HepG2 (cell line): ENCODE measurements around the gene CFAP61. TPM values are rescaled to one million over a fixed set of nuclear protein-coding genes. Genes with fewer than 3 reads are reported as not detected.
A peak's percentile ranks its signal among the peaks of the same experiment; 100 is the strongest.

ENCODE experiments used
- ATAC-seq: fragments of 200-7000 bp; cut with Tn5 transposase; 3 replicates; pipeline ENCODE4 v1.9.1; 2020; ENCODE audit warnings: mild to moderate bottlenecking, moderate library complexity
- BruUV-seq: library from RNA; stranded (reverse); fragments of 400-500 nt; replicated peaks from 2 replicates; lab custom pipeline; 2021; lab: Mats Ljungman, UMichigan
- CTCF ChIA-PET: fragments of 300-600 bp; formaldehyde crosslinking; extraction: SDS; loops from one replicate; lab custom pipeline; 2021; ENCODE audit warnings: low total read pairs, inconsistent platforms, low intra/inter-chr PET ratio; lab: Yijun Ruan, JAX
- POLR2A ChIA-PET: fragments of 350-600 bp; sonication (Branson Sonifier 250); formaldehyde crosslinking; loops from one replicate; lab custom pipeline; 2020; ENCODE audit warnings: antibody characterized with exemption, inconsistent platforms; lab: Yijun Ruan, JAX
- DNase-seq: peaks from one replicate; pipeline ENCODE4 v3.0.0-alpha.2; 2015; ENCODE audit warnings: low spot score
- FAIRE-seq: peaks from 3 replicates; lab custom pipeline; 2011; peaks lifted over from hg19 to GRCh38; lab: Jason Lieb, UNC
- H2AFZ ChIP-seq: one replicate; pipeline ENCODE4 v1.6.1; 2011; ENCODE audit warnings: low read length, inconsistent platforms
- H3K27ac ChIP-seq: fragments of 300-600 bp; 3 replicates; pipeline ENCODE4 v1.8.0; 2011; ENCODE audit warnings: mixed run types, mild to moderate bottlenecking, mixed read lengths, low read length, inconsistent platforms; ENCODE audit not compliant: insufficient read depth; ENCODE audit errors: extremely low read length
- H3K27me3 ChIP-seq, 2 experiments: fragments of 200-600 bp in 1 of 2; 2 replicates in 1 of 2; 3 replicates in 1 of 2; pipeline versions ENCODE4 v1.6.0 to v1.8.0; 2011; ENCODE audit warnings: low read length in 2 of 2, mild to moderate bottlenecking in 2 of 2, moderate library complexity in 2 of 2, inconsistent platforms in 1 of 2; ENCODE audit not compliant: insufficient read depth in 2 of 2, control insufficient read depth in 1 of 2
- H3K36me3 ChIP-seq, 2 experiments: fragments of 200-600 bp in 1 of 2; replicated peaks in 1 of 2; 2 replicates in 1 of 2; 3 replicates in 1 of 2; pipeline versions ENCODE4 v1.5.1 to v1.8.0; 2011; ENCODE audit warnings: low read length in 2 of 2, inconsistent platforms in 1 of 2; ENCODE audit not compliant: insufficient read depth in 2 of 2, control insufficient read depth in 1 of 2
- H3K4me1 ChIP-seq: 2 replicates; pipeline ENCODE4 v1.5.1; 2012; ENCODE audit warnings: low read length, inconsistent platforms; ENCODE audit not compliant: insufficient read depth
- H3K4me2 ChIP-seq: 2 replicates; pipeline ENCODE4 v1.6.0; 2011; ENCODE audit warnings: low read depth, low read length, inconsistent platforms
- H3K4me3 ChIP-seq, 3 experiments: fragments of 200-600 bp in 1 of 3; sonication (generic), shearing (Covaris generic) in 1 of 3; replicated peaks in 1 of 3; 2 replicates each; pipeline ENCODE4 v1.5.1; 2011 to 2016; ENCODE audit warnings: low read length in 3 of 3, inconsistent platforms in 2 of 3, low read depth in 2 of 3, mild to moderate bottlenecking in 2 of 3, control low read depth in 1 of 3, mixed read lengths in 1 of 3; ENCODE audit not compliant: insufficient read depth in 1 of 3
- H3K79me2 ChIP-seq: one replicate; pipeline ENCODE4 v1.6.1; 2011; ENCODE audit warnings: low read length, inconsistent platforms; ENCODE audit not compliant: insufficient read depth
- H3K9ac ChIP-seq: 2 replicates; pipeline ENCODE4 v1.6.0; 2011; ENCODE audit warnings: mild to moderate bottlenecking, low read depth, low read length, inconsistent platforms; ENCODE audit not compliant: insufficient read depth
- H3K9me3 ChIP-seq: 2 replicates; pipeline ENCODE4 v1.5.1; 2012; ENCODE audit warnings: mild to moderate bottlenecking, low read length
- H4K20me1 ChIP-seq: 2 replicates; pipeline ENCODE4 v1.6.0; 2011; ENCODE audit warnings: inconsistent platforms, mild to moderate bottlenecking, low read length, moderate library complexity; ENCODE audit not compliant: insufficient read depth
- ARHGAP35 ChIP-seq: sonication (generic); formaldehyde crosslinking; IDR thresholded peaks from 2 replicates; pipeline ENCODE4 v1.9.0; 2022; ENCODE audit warnings: mild to moderate bottlenecking, inconsistent platforms, moderate library complexity, missing genetic modification reagents, borderline replicate concordance
- FOSL2 ChIP-seq: sonication (generic); formaldehyde crosslinking; IDR thresholded peaks from 2 replicates; pipeline ENCODE4 v1.4.0; 2020; ENCODE audit warnings: missing genetic modification reagents
- HMG20A ChIP-seq: IDR thresholded peaks from 2 replicates; pipeline ENCODE4 v1.6.1; 2016; ENCODE audit warnings: borderline replicate concordance
- JARID2 ChIP-seq: sonication (generic); formaldehyde crosslinking; IDR thresholded peaks from 2 replicates; pipeline ENCODE4 v1.8.1; 2023; ENCODE audit warnings: missing genetic modification reagents, inconsistent platforms; ENCODE audit not compliant: insufficient replicate concordance
- PHF8 ChIP-seq: sonication (generic); formaldehyde crosslinking; IDR thresholded peaks from 2 replicates; pipeline ENCODE4 v1.5.0; 2020; ENCODE audit warnings: missing genetic modification reagents
- RBM39 ChIP-seq: fragments of 200-400 bp; formaldehyde crosslinking; IDR thresholded peaks from one replicate; pipeline ENCODE4 v1.6.1; 2018; ENCODE audit warnings: antibody characterized with exemption, mild to moderate bottlenecking, low read depth, low read length; ENCODE audit not compliant: poor library complexity, severe bottlenecking
- TBX2 ChIP-seq: sonication (generic); formaldehyde crosslinking; IDR thresholded peaks from 2 replicates; pipeline ENCODE4 v1.5.0; 2020; ENCODE audit warnings: missing genetic modification reagents, mild to moderate bottlenecking, borderline replicate concordance
- TP53 ChIP-seq: sonication (generic); formaldehyde crosslinking; conservative IDR thresholded peaks from 2 replicates; pipeline ENCODE4 v1.4.0; 2020; ENCODE audit warnings: missing genetic modification reagents
- XRCC5 ChIP-seq: fragments of 200-400 bp; formaldehyde crosslinking; optimal IDR thresholded peaks from 2 replicates; pipeline ENCODE3; 2017; ENCODE audit warnings: mild to moderate bottlenecking, low read length
- ZFP36 ChIP-seq: fragments of 150-350 bp; IDR thresholded peaks from 2 replicates; pipeline ENCODE4 v1.6.1; 2018; ENCODE audit warnings: borderline replicate concordance, low read length, low read depth; ENCODE audit not compliant: partially characterized antibody
- ZNF263 ChIP-seq: sonication (generic); formaldehyde crosslinking; IDR thresholded peaks from 2 replicates; pipeline ENCODE4 v1.4.0; 2020; ENCODE audit warnings: missing genetic modification reagents
- ZNF281 ChIP-seq: sonication (generic); formaldehyde crosslinking; IDR thresholded peaks from 2 replicates; pipeline ENCODE4 v1.4.0; 2020; ENCODE audit warnings: missing genetic modification reagents, borderline replicate concordance
- ZNF556 ChIP-seq: sonication (generic); formaldehyde crosslinking; IDR thresholded peaks from 2 replicates; pipeline ENCODE4 v1.4.0; 2020; ENCODE audit warnings: mild to moderate bottlenecking, missing genetic modification reagents, borderline replicate concordance
- ZNF687 ChIP-seq: sonication (generic); formaldehyde crosslinking; IDR thresholded peaks from 2 replicates; pipeline ENCODE4 v1.5.1; 2020; ENCODE audit warnings: mild to moderate bottlenecking, missing genetic modification reagents, moderate library complexity
- WGBS: methylation state at CpG from one replicate; pipeline ENCODE4 v1.1.6; 2017; ENCODE audit warnings: low lambda C conversion rate; 5-methylcytosine and 5-hydroxymethylcytosine counted together
- in situ Hi-C: cut with HindIII; loops from 2 replicates; pipeline ENCODE4 v1.10.0; 2017; ENCODE audit warnings: low pct_unique_long_range_greater_than_20kb; ENCODE audit not compliant: extremely low pct_ligation_motif_present
- intact Hi-C: fragments of 100-400 bp; cut with micrococcal nuclease; formaldehyde crosslinking; loops from one replicate; pipeline ENCODE4 v1.10.0; 2022; ENCODE audit not compliant: unreplicated experiment
- polyA plus RNA-seq, 8 experiments: library from polyadenylated mRNA; depleted of rRNA in 3 of 8; stranded (reverse) in 7 of 8; unstranded in 1 of 8; fragments of >200 nt; fragmentation: Illumina TruSeq in 4 of 8; extraction: Trizol in 4 of 8; gene quantifications; 2 replicates each; pipeline versions ENCODE4 v1.2.1 to v1.2.3, GENCODE V29; 2011 to 2016; ENCODE audit warnings: low read depth in 4 of 8, missing spikeins in 1 of 8, mixed read lengths in 1 of 8; ENCODE audit not compliant: insufficient read depth in 1 of 8
- total RNA-seq, 5 experiments: library from RNA; depleted of rRNA; stranded (reverse); fragments of >200 nt; fragmentation: Illumina TruSeq; extraction: Trizol; gene quantifications; 2 replicates each; pipeline ENCODE4 v1.2.3, GENCODE V29; 2016; ENCODE audit warnings: low read depth in 1 of 5
- TF ChIP-seq, protein P1 (sequence below): IDR thresholded peaks from 2 replicates; pipeline ENCODE4 v1.6.1; 2012; ENCODE audit warnings: inconsistent platforms

Gene CFAP61
- total and polyA plus RNA-seq, 2 of the 13 experiments (the other 11 are each of a cell fraction or from before 2014, with no cell fraction given) = 0.27 TPM; not detected in 1

GRCh38 chr20:20371681-20372080, 319.3 kb downstream of the CFAP61 start (continued):
- TF ChIP-seq XRCC5 (no peak), TP53 (CRISPR knock-in tag) (no peak)

DNA sequence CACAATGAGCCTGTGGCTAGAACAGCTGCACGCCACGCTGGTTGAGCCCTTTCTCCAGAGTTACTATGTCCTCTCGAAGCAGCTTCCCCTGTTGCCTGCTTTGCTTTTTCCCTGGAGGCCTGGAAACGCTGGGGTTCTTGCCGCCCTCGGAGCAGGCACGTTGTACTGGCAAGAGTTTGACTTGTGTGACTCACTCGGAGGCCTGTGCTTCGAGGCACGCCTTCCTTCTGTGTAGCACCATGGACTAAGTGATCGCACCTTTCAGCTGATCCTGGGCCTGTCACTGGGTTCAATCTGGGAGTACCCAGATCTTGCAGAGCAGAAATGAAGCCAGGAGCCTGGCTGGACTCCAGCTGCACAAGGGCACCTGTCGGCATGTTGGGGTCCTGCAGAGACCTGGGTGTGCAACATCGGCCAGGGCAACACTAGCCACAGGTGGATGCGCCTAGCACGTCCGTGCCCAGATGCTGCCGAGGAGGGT, 320.8 kb downstream of the CFAP61 start:
- no peaks in the 10 kb centered on the region for H4K20me1 ChIP-seq
- peaks cover 13 to 74% of the 10 kb centered on the region in 2 experiments; a peak in 4 of 5 replicates for H3K27me3 ChIP-seq
- no TSS peak for BruUV-seq
- no peaks in the 10 kb centered on the region for H3K9me3 ChIP-seq
- no peak for FAIRE-seq
- in situ Hi-C loops = no loop called here
- H3K4me1 ChIP-seq = peaks cover 11% of the 10 kb centered on the region; the same call in 1 of the 2 replicates
- CTCF ChIA-PET = no interaction called here
- H3K9ac ChIP-seq = no peak overlapping the region
- no peaks in the 10 kb centered on the region for H3K36me3 ChIP-seq
- DNase-seq = no peak
- intact Hi-C loops = no loop called here
- H3K4me3 ChIP-seq = no peak overlapping the region
- H3K27ac ChIP-seq = no peak overlapping the region
- H2AFZ ChIP-seq = no peak overlapping the region
- no peaks in the 10 kb centered on the region for H3K79me2 ChIP-seq
- peak; percentile 48 for ATAC-seq
- no peak overlapping the region for H3K4me2 ChIP-seq
- 38% methylated on average over 17 of the region's 17 CpGs for WGBS
- POLR2A ChIA-PET = no interaction called here
- TF ChIP-seq ZNF281 (no peak), ARHGAP35 (CRISPR knock-in tag) (no peak), FOSL2 (peak; percentile 34; the same call in 1 of the 2 replicates), ZFP36 (no peak), JARID2 (no peak), ZNF687 (CRISPR knock-in tag) (peak; percentile 42), ZNF263 (no peak), HMG20A (CRISPR knock-in tag) (no peak), PHF8 (CRISPR knock-in tag) (0 out of 2 replicates have a peak, but pooled peaks have one; percentile 6), TBX2 (CRISPR knock-in tag) (0 out of 2 replicates have a peak, but pooled peaks have one; percentile 15), RBM39 (no peak), ZNF556 (CRISPR knock-in tag) (no peak)
- TF ChIP-seq, protein P1, sequence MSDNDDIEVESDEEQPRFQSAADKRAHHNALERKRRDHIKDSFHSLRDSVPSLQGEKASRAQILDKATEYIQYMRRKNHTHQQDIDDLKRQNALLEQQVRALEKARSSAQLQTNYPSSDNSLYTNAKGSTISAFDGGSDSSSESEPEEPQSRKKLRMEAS = peak; percentile 40; the same call in 1 of the 2 replicates
